Measurements from ENCODE around the gene ANKH. TPM values are rescaled to one million over a fixed set of nuclear protein-coding genes. Genes with fewer than 3 reads are reported as not detected.

Gene ANKH
- total and polyA plus RNA-seq, 2 donors (not counting 1 experiment from before 2014, with no cell fraction given): 13.7 to 71.1 TPM

- CTCF ChIA-PET: interaction anchor here (0.9 kb wide), 1 partner anchor 9 kb away, joined by 3 read pairs; no protein-coding TSS in a partner anchor
- intact Hi-C loops (cut with micrococcal nuclease): no loop called here
- no peak overlapping the region for H3K27ac ChIP-seq (ENCODE audit: low read length in 2 of 2)
- ATAC-seq (ENCODE audit: low read depth) (no peak), DNase-seq (no peak)
- no peaks in the 10 kb centered on the region for H3K79me2 ChIP-seq (ENCODE audit: control insufficient read depth, insufficient read depth, low read length)
- no peak overlapping the region for H3K4me3 ChIP-seq (ENCODE audit: control extremely low read depth in 1 of 5, extremely low read depth in 1 of 5, insufficient read depth in 1 of 5, low read depth in 2 of 5, low read length in 4 of 5)
- H2AFZ ChIP-seq (ENCODE audit: insufficient read depth, low read depth, low read length, poor library complexity, severe bottlenecking): no peak overlapping the region
- WGBS (ENCODE audit: insufficient coverage): 100% methylated on average over 1 of the region's 5 CpGs
- POLR2A ChIA-PET: no interaction called here
- H3K9me3 ChIP-seq (ENCODE audit: control extremely low read depth in 1 of 3, control insufficient read depth in 2 of 3, insufficient read depth in 1 of 3, low read length in 2 of 3): no peaks in the 10 kb centered on the region
- no peaks in the 10 kb centered on the region for H3K4me1 ChIP-seq (ENCODE audit: control insufficient read depth in 2 of 2, insufficient read depth in 2 of 2, low read length in 2 of 2)
- no peaks in the 10 kb centered on the region for H4K20me1 ChIP-seq (ENCODE audit: control insufficient read depth, insufficient read depth, low read length, poor library complexity, severe bottlenecking)
- Mint-ChIP-seq H3K9me3 (ENCODE audit: insufficient read depth) (no peaks in the 10 kb centered on the region), H3K4me3 (no peak overlapping the region), H3K27me3 (no peaks in the 10 kb centered on the region), H3K27ac (no peak overlapping the region), H3K4me1 (peaks cover 13% of the 10 kb centered on the region)
- TF ChIP-seq, protein P1, sequence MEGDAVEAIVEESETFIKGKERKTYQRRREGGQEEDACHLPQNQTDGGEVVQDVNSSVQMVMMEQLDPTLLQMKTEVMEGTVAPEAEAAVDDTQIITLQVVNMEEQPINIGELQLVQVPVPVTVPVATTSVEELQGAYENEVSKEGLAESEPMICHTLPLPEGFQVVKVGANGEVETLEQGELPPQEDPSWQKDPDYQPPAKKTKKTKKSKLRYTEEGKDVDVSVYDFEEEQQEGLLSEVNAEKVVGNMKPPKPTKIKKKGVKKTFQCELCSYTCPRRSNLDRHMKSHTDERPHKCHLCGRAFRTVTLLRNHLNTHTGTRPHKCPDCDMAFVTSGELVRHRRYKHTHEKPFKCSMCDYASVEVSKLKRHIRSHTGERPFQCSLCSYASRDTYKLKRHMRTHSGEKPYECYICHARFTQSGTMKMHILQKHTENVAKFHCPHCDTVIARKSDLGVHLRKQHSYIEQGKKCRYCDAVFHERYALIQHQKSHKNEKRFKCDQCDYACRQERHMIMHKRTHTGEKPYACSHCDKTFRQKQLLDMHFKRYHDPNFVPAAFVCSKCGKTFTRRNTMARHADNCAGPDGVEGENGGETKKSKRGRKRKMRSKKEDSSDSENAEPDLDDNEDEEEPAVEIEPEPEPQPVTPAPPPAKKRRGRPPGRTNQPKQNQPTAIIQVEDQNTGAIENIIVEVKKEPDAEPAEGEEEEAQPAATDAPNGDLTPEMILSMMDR (IDR thresholded peaks at IDR 0.05): no peak
- TF ChIP-seq EZH2 (IDR thresholded peaks at IDR 0.05; ENCODE audit: borderline replicate concordance, insufficient read depth, low read depth, low read length, poor library complexity, severe bottlenecking): no peak
- no peaks in the 10 kb centered on the region for H3K36me3 ChIP-seq (replicated peaks in 1 of 2; ENCODE audit: control extremely low read depth in 1 of 2, control insufficient read depth in 1 of 2, extremely low read depth in 1 of 2, insufficient read depth in 2 of 2, low read length in 1 of 2)
- H3K9ac ChIP-seq (ENCODE audit: low read length): no peak overlapping the region
- no peaks in the 10 kb centered on the region for H3K27me3 ChIP-seq (replicated peaks in 1 of 4; ENCODE audit: control extremely low read depth in 1 of 4, control insufficient read depth in 3 of 4, insufficient read depth in 4 of 4, low read length in 3 of 4)
- no peak overlapping the region for H3K4me2 ChIP-seq (replicated peaks; ENCODE audit: low read depth, low read length, poor library complexity, severe bottlenecking)
These were observed 89.0 kb downstream of the ANKH start for GRCh38 chr5:14782591-14782990.

GRCh38 chr5:14781106-14781505 is 90.5 kb downstream of the ANKH start:
- H2AFZ ChIP-seq (ENCODE audit: insufficient read depth, low read depth, low read length, poor library complexity, severe bottlenecking): no peak overlapping the region
- H3K27ac Mint-ChIP-seq: no peak overlapping the region
- no peaks in the 10 kb centered on the region for H3K9me3 Mint-ChIP-seq (ENCODE audit: insufficient read depth)
- H3K4me3 Mint-ChIP-seq: no peak overlapping the region
- H3K9me3 ChIP-seq (ENCODE audit: control extremely low read depth in 1 of 3, control insufficient read depth in 2 of 3, insufficient read depth in 1 of 3, low read length in 2 of 3): no peaks in the 10 kb centered on the region
- TF ChIP-seq, protein P1 (IDR thresholded peaks at IDR 0.05): no peak
- no peak for TF ChIP-seq EZH2 (IDR thresholded peaks at IDR 0.05; ENCODE audit: borderline replicate concordance, insufficient read depth, low read depth, low read length, poor library complexity, severe bottlenecking)
- intact Hi-C loops (cut with micrococcal nuclease): no loop called here
- H3K79me2 ChIP-seq (ENCODE audit: control insufficient read depth, insufficient read depth, low read length): no peaks in the 10 kb centered on the region
- no peak overlapping the region for H3K4me2 ChIP-seq (replicated peaks; ENCODE audit: low read depth, low read length, poor library complexity, severe bottlenecking)
- H3K27me3 ChIP-seq (replicated peaks in 1 of 4; ENCODE audit: control extremely low read depth in 1 of 4, control insufficient read depth in 3 of 4, insufficient read depth in 4 of 4, low read length in 3 of 4): no peaks in the 10 kb centered on the region
- no peaks in the 10 kb centered on the region for H4K20me1 ChIP-seq (ENCODE audit: control insufficient read depth, insufficient read depth, low read length, poor library complexity, severe bottlenecking)
- no peak overlapping the region for H3K4me3 ChIP-seq (ENCODE audit: control extremely low read depth in 1 of 5, extremely low read depth in 1 of 5, insufficient read depth in 1 of 5, low read depth in 2 of 5, low read length in 4 of 5)
- no peak overlapping the region for H3K27ac ChIP-seq (ENCODE audit: low read length in 2 of 2)
- 56% methylated on average over 2 of the region's 5 CpGs for WGBS (ENCODE audit: insufficient coverage)
- no peak overlapping the region for H3K9ac ChIP-seq (ENCODE audit: low read length)
- no peak for DNase-seq
- no peak for ATAC-seq (ENCODE audit: low read depth)
- no peaks in the 10 kb centered on the region for H3K36me3 ChIP-seq (replicated peaks in 1 of 2; ENCODE audit: control extremely low read depth in 1 of 2, control insufficient read depth in 1 of 2, extremely low read depth in 1 of 2, insufficient read depth in 2 of 2, low read length in 1 of 2)
- ChIA-PET CTCF (interaction anchor here (1.3 kb wide), 1 partner anchor 10 kb away, joined by 3 read pairs; no protein-coding TSS in a partner anchor), POLR2A (no interaction called here)
- no peaks in the 10 kb centered on the region for H3K4me1 ChIP-seq (ENCODE audit: control insufficient read depth in 2 of 2, insufficient read depth in 2 of 2, low read length in 2 of 2)
- H3K27me3 Mint-ChIP-seq: no peaks in the 10 kb centered on the region
- peaks cover 8% of the 10 kb centered on the region for H3K4me1 Mint-ChIP-seq
